ENCODE data around the gene CANT1. TPM values are rescaled to one million over a fixed set of nuclear protein-coding genes. Genes with fewer than 3 reads are reported as not detected.

Gene CANT1
- total and polyA plus RNA-seq, 2 experiments from 2014 or later = 33.0 to 36.1 TPM

GRCh38 chr17:78986649-78987328 lies 22.8 kb downstream of the CANT1 start:
- peaks cover 10% of the 10 kb centered on the region for H3K4me1 ChIP-seq (ENCODE audit: insufficient read depth)
- no peaks in the 10 kb centered on the region for H3K9me3 ChIP-seq (ENCODE audit: low read depth)
- peak overlapping the region; percentile 24 for H2AFZ ChIP-seq
- no peaks in the 10 kb centered on the region for H3K79me2 ChIP-seq
- no peak overlapping the region for H3K4me3 ChIP-seq
- no peaks in the 10 kb centered on the region for H3K27me3 ChIP-seq
- H3K4me2 ChIP-seq = peak overlapping the region; percentile 73
- WGBS (ENCODE audit: low lambda C conversion rate, missing lambda C conversion rate) = 21% methylated on average over 15 of the region's 15 CpGs
- no peaks in the 10 kb centered on the region for H3K9me2 ChIP-seq (replicated peaks; ENCODE audit: insufficient read depth)
- H3K27ac ChIP-seq = peak overlapping the region; percentile 68
- DNase-seq (ENCODE audit: low spot score) = peak; percentile 68
- no peak for TF ChIP-seq EZH2 (IDR thresholded peaks at IDR 0.05; ENCODE audit: borderline replicate concordance)
- TF ChIP-seq, protein P1, sequence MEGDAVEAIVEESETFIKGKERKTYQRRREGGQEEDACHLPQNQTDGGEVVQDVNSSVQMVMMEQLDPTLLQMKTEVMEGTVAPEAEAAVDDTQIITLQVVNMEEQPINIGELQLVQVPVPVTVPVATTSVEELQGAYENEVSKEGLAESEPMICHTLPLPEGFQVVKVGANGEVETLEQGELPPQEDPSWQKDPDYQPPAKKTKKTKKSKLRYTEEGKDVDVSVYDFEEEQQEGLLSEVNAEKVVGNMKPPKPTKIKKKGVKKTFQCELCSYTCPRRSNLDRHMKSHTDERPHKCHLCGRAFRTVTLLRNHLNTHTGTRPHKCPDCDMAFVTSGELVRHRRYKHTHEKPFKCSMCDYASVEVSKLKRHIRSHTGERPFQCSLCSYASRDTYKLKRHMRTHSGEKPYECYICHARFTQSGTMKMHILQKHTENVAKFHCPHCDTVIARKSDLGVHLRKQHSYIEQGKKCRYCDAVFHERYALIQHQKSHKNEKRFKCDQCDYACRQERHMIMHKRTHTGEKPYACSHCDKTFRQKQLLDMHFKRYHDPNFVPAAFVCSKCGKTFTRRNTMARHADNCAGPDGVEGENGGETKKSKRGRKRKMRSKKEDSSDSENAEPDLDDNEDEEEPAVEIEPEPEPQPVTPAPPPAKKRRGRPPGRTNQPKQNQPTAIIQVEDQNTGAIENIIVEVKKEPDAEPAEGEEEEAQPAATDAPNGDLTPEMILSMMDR (IDR thresholded peaks at IDR 0.05; ENCODE audit: poor library complexity) = no peak
- no peak for TF ChIP-seq EZH2phosphoT487 (IDR thresholded peaks at IDR 0.05; ENCODE audit: low read depth, severe bottlenecking, unreplicated experiment)
- H3K36me3 ChIP-seq (replicated peaks; ENCODE audit: insufficient read depth, low read depth) = no peaks in the 10 kb centered on the region
- no peaks in the 10 kb centered on the region for H4K20me1 ChIP-seq (ENCODE audit: insufficient read depth, poor library complexity, severe bottlenecking)

GRCh38 chr17:78986048-78986648 lies 23.4 kb downstream of the CANT1 start:
- peaks cover 10% of the 10 kb centered on the region for H3K4me1 ChIP-seq (ENCODE audit: insufficient read depth)

GRCh38 chr17:78985395-78985794 lies 24.2 kb downstream of the CANT1 start:
- H3K27ac ChIP-seq = no peak overlapping the region

More at GRCh38 chr17:78986048-78986648, 23.4 kb downstream of the CANT1 start:
- Histone ChIP-seq H2AFZ (peak overlapping the region; percentile 24), H3K4me2 (peak overlapping the region; percentile 73), H3K36me3 (replicated peaks; ENCODE audit: insufficient read depth, low read depth) (no peaks in the 10 kb centered on the region), H3K9me2 (replicated peaks; ENCODE audit: insufficient read depth) (no peaks in the 10 kb centered on the region), H3K27me3 (no peaks in the 10 kb centered on the region), H3K9me3 (ENCODE audit: low read depth) (no peaks in the 10 kb centered on the region), H4K20me1 (ENCODE audit: insufficient read depth, poor library complexity, severe bottlenecking) (no peaks in the 10 kb centered on the region), H3K79me2 (no peaks in the 10 kb centered on the region), H3K27ac (peak overlapping the region; percentile 68), H3K4me3 (no peak overlapping the region)
- TF ChIP-seq EZH2phosphoT487 (IDR thresholded peaks at IDR 0.05; ENCODE audit: low read depth, severe bottlenecking, unreplicated experiment) = no peak
- TF ChIP-seq, protein P1 (IDR thresholded peaks at IDR 0.05; ENCODE audit: poor library complexity) = peak; percentile 45
- WGBS (ENCODE audit: low lambda C conversion rate, missing lambda C conversion rate) = 57% methylated on average over 6 of the region's 6 CpGs
- DNase-seq (ENCODE audit: low spot score) = peak; percentile 69

More at GRCh38 chr17:78985395-78985794, 24.2 kb downstream of the CANT1 start:
- Histone ChIP-seq H4K20me1 (ENCODE audit: insufficient read depth, poor library complexity, severe bottlenecking) (no peaks in the 10 kb centered on the region), H2AFZ (no peak overlapping the region), H3K9me2 (replicated peaks; ENCODE audit: insufficient read depth) (no peaks in the 10 kb centered on the region), H3K27me3 (no peaks in the 10 kb centered on the region), H3K36me3 (replicated peaks; ENCODE audit: insufficient read depth, low read depth) (no peaks in the 10 kb centered on the region), H3K79me2 (no peaks in the 10 kb centered on the region), H3K4me3 (no peak overlapping the region), H3K4me1 (ENCODE audit: insufficient read depth) (peaks cover 11% of the 10 kb centered on the region), H3K9me3 (ENCODE audit: low read depth) (no peaks in the 10 kb centered on the region), H3K4me2 (no peak overlapping the region)
- WGBS (ENCODE audit: low lambda C conversion rate, missing lambda C conversion rate) = 97% methylated on average over 5 of the region's 5 CpGs
- DNase-seq (ENCODE audit: low spot score) = no peak
- TF ChIP-seq EZH2phosphoT487 (IDR thresholded peaks at IDR 0.05; ENCODE audit: low read depth, severe bottlenecking, unreplicated experiment) (no peak), EZH2 (IDR thresholded peaks at IDR 0.05; ENCODE audit: borderline replicate concordance) (no peak)
- TF ChIP-seq, protein P1 (IDR thresholded peaks at IDR 0.05; ENCODE audit: poor library complexity) = no peak

Data from hepatocyte (in vitro differentiated cells).